HG03354 (cell line): Measurements from ENCODE around the gene TRIM15.

Experiments used
- ATAC-seq: cut with Tn5 transposase; IDR thresholded peaks from one replicate; pipeline ENCODE4 v1.9.1; 2021; ENCODE audit warnings: mild to moderate bottlenecking; ENCODE audit not compliant: unreplicated experiment, poor library complexity, severe bottlenecking

Gene TRIM15

DNA sequence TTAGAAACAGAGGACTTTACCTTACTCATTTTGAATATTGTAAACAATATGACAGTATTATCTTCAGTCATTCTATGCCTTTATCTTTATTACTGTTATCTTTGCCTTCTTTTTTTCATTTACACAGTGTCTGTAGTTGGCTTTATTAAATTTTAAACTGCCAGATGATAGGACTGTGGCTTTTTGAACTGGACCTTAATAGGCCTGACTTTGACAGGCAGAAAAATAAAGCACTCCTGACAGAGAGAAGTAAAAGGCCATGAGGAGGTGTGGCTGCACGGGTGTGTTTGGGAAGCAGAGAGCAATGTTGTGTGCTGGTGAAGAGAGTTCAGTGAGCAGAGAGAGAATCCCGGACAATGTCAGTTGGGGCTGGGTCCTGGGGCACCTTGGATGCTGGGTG is 19.6 kb upstream of the TRIM15 start:
- ATAC-seq, result no peak

- no peak for ATAC-seq
Observed at GRCh38 chr6:30144811-30145210, 18.5 kb upstream of the TRIM15 start.

DNA sequence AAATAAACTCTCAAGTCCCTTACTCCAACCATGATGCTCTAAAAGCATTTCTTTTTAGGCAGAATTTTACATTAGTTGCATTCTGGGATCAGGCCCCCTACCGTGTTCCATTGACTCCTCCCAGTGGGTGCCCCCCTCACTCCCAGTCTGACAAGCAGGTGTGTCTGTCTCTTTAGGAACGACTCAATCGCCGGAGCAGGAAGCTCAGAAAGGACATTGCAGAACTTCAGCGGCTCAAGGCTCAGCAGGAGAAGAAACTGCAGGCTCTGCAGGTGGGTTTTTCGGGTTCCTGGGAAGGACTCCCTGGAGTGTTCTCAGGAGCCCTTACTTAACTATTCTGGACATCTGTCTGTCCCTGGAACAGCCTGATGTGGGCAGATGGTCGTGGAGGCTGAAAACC is 17.5 kb upstream of the TRIM15 start:
- ATAC-seq, result no peak

- ATAC-seq, result no peak
Observed at GRCh38 chr6:30147096-30147495, 16.2 kb upstream of the TRIM15 start.

- no peak for ATAC-seq
Observed at GRCh38 chr6:30149234-30149633, 14.1 kb upstream of the TRIM15 start.

DNA sequence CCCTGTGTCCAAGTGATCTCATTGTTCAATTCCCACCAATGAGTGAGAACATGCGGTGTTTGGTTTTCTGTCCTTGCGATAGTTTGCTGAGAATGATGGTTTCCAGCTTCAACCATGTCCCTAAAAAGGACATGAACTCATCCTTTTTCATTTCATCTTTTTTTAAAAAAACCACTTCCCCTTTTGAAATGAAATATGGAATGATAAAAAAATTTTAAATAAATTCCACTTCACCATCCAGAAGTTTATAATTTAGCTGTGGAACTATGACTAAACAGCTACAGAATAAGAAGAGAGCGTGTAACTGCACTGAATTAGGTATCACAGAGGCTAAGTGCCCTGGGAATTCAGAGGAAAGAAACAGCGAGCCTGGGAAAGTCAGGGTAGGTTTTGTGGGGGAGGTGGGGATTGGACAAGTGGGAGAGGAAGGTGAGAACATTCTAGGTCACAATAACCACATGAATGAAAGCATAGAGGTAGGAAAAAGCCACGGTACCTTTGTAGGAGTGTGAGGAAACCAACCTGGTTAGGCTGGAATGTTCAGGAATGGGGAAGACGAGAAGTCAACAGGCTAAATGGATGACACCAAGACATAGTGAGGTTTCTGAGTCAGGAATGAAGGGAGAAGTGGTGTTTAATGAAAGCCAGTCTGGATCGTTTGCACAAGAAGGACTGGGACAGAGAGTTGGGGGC is 13.3 kb upstream of the TRIM15 start:
- no peak for ATAC-seq

- ATAC-seq, result no peak
Observed at GRCh38 chr6:30150671-30151395, 12.5 kb upstream of the TRIM15 start.

- no peak for ATAC-seq
Observed at GRCh38 chr6:30151580-30151979, 11.8 kb upstream of the TRIM15 start.

- no peak for ATAC-seq
Observed at GRCh38 chr6:30152016-30152673, 11.2 kb upstream of the TRIM15 start.

GRCh38 chr6:30152910-30153610 is 10.3 kb upstream of the TRIM15 start:
- no peak for ATAC-seq

DNA sequence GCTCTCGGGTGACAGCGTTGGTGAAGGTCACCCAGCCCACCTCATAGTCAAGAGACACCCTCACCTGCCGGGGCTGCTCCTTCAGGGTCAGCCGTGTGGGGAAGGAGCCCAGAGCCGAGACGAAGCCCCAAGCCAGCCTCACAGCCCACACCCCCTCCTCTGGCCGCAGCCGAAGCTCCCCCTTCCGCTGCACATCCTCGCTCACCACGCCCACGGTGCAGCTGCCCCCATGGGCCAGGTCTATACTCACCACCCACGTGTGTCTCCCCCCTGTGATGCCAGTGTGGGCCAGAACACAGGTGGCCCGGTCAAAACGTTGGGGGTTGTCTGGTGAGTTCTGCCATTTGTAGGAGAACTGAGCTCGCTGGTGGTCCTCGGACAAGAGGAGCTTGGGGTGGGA is 9.3 kb upstream of the TRIM15 start:
- ATAC-seq, result no peak

GRCh38 chr6:30154709-30155519 is 8.4 kb upstream of the TRIM15 start:
- no peak for ATAC-seq

GRCh38 chr6:30155520-30156261 is 7.7 kb upstream of the TRIM15 start:
- ATAC-seq, result no peak

DNA sequence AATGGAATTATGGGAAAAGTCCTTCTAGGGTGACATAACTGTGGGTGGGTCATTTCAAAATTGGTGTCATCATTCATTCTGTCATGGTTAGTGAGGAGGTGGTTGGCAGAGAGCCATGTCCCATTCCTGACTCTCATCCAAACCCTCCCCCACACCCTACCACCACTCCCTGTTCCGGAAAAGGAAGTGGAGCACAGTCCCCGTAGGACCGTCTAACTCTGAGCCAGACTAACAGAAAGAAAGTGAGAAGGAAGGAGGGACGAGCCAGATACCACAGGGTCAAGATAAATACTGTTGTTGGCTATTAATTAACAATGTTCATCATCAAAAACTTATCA is 7.1 kb upstream of the TRIM15 start:
- ATAC-seq, result no peak

DNA sequence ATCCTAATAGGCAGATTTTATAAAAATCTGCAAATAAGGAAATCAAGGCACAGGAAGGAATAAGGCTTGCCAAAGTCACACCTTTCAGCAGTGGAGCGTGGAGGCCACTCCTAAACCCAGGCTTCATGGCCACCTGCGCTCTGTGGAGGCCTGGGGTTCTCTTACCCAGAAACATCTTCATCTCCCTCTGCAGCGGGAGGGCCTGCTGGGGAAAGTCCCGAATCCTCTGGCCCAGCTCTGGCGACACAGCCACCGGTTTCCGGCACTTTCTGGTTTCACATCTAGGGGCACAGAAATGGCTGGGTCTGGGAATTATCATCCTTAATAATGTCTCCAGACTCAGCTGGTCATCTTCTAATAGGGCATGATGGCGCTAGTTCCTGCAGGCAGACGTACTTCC is 6.6 kb upstream of the TRIM15 start:
- no peak for ATAC-seq

DNA sequence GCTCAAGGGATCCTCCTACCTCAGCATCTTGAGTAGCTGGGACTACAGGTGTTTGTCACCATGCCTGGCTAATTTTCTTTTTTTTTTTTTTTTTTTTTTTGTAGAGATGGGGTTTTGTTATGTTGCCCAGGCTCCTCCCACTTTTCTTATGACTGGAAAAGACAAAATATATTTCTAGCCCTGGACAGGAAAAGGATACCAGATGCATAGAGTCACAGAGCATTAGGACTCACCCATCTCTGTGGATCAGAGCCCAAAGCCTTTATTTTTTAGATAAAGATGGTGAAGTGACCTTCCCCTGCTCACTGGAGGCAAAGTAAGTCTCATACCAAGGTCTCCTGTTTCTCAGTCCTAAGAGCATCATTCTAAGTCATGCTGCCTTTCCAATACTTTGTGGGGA is 5.8 kb upstream of the TRIM15 start:
- no peak for ATAC-seq

DNA sequence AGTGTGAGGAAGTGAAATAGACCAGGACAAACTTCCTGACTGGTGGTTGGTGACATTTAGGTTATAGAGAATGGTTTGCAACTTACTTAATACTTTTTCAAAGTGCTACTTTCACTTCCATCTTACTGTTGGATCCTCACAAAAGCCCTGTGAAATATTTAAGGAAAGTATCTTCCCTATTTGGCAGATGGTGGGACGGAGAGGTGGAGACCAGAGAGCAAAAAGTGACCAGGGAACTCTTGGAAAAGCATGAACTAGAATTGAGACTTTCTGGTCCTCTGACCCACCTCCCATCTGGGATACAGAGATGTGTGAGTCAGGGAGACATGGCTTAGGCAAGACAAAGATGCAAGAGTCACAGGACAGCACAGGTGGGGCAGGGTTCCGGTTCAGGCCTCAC is 5.3 kb upstream of the TRIM15 start:
- ATAC-seq, result no peak

DNA sequence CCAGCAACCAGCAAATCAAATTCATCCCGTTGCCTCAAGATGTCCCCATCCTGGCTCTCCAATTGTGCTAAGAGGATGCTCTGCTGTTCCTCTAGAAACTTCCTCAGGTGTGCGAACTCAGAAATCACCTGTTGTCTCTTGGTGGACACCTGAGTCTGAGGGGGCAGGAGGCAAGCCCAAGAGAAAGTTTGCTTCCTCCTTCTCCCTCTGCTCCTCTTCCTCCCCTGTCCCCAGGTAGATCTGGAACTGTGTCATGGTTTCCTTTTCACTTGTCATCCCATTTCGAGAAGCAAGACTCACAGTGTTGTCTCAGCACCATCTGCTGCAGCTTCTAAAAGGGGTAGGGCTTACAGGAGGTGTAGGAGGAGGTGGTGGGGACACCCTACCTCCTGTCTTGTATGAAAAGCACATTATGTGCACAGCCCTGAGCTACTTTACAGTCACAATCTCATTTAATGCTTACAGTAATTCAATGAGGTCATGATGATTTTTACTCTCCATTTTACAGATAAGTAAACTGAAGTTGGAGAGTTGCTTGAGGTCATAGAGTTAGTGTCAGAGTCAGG is 4.8 kb upstream of the TRIM15 start:
- no peak for ATAC-seq
